HepG2 (cell line): ENCODE data around the gene ZNF747. TPM values are rescaled to one million over a fixed set of nuclear protein-coding genes. Genes with fewer than 3 reads are reported as not detected.

Experiments used
- AKAP8 ChIP-seq: sonication (generic); formaldehyde crosslinking; IDR thresholded peaks from 2 replicates; pipeline ENCODE4 v1.5.1; 2020; ENCODE audit warnings: mild to moderate bottlenecking, missing genetic modification reagents
- ELF4 ChIP-seq: sonication (generic); formaldehyde crosslinking; IDR thresholded peaks from 2 replicates; pipeline ENCODE4 v1.5.0; 2020; ENCODE audit warnings: missing genetic modification reagents, mild to moderate bottlenecking, moderate library complexity, borderline replicate concordance
- FOXA3 ChIP-seq: IDR thresholded peaks from 2 replicates; pipeline ENCODE4 v1.6.1; 2016; ENCODE audit warnings: missing genetic modification reagents, missing compliant biosample characterization
- HIC2 ChIP-seq: sonication (generic); formaldehyde crosslinking; IDR thresholded peaks from 2 replicates; pipeline ENCODE4 v1.9.0; 2022; ENCODE audit warnings: low read depth, missing genetic modification reagents
- MTERF4 ChIP-seq: sonication (generic); formaldehyde crosslinking; IDR thresholded peaks from 2 replicates; pipeline ENCODE4 v1.8.0; 2023; ENCODE audit warnings: mild to moderate bottlenecking, missing genetic modification reagents
- NFIC ChIP-seq: IDR thresholded peaks from 2 replicates; pipeline ENCODE4 v1.6.1; 2012; ENCODE audit warnings: mild to moderate bottlenecking, low read length, inconsistent platforms
- RARG ChIP-seq: sonication (generic); formaldehyde crosslinking; IDR thresholded peaks from 2 replicates; pipeline ENCODE4 v1.4.0; 2020; ENCODE audit warnings: low read depth, mild to moderate bottlenecking, missing genetic modification reagents
- REST ChIP-seq, 2 experiments: IDR thresholded peaks; 2 replicates each; pipeline ENCODE4 v1.6.1; 2011 to 2012; ENCODE audit warnings: low read length in 2 of 2, borderline replicate concordance in 1 of 2, low read depth in 1 of 2, mild to moderate bottlenecking in 1 of 2, moderate library complexity in 1 of 2
- RFXANK ChIP-seq: IDR thresholded peaks from 2 replicates; pipeline ENCODE4 v1.6.1; 2016
- SAP130 ChIP-seq: IDR thresholded peaks from 2 replicates; pipeline ENCODE4 v1.6.1; 2016; ENCODE audit warnings: low read depth
- SP1 ChIP-seq, 2 experiments: fragments of 450-650 bp in 1 of 2; sonication (generic) in 1 of 2; formaldehyde crosslinking in 1 of 2; IDR thresholded peaks; 2 replicates each; pipeline versions ENCODE4 v1.4.0 to v1.6.1; 2016 to 2020; ENCODE audit warnings: missing genetic modification reagents in 1 of 2
- TCF12 ChIP-seq, 2 experiments: fragments of 450-650 bp in 1 of 2; sonication (generic) in 1 of 2; formaldehyde crosslinking in 1 of 2; IDR thresholded peaks; 2 replicates each; pipeline versions ENCODE4 v1.6.1 to v1.8.0; 2017 to 2022; ENCODE audit warnings: antibody characterized with exemption in 1 of 2, mild to moderate bottlenecking in 1 of 2, missing genetic modification reagents in 1 of 2, moderate library complexity in 1 of 2
- ZBTB10 ChIP-seq: sonication (generic); formaldehyde crosslinking; IDR thresholded peaks from 2 replicates; pipeline ENCODE4 v1.4.0; 2020; ENCODE audit warnings: missing genetic modification reagents, borderline replicate concordance
- ZFP91 ChIP-seq: sonication (generic); formaldehyde crosslinking; IDR thresholded peaks from 2 replicates; pipeline ENCODE4 v1.9.0; 2022; ENCODE audit warnings: missing genetic modification reagents, mild to moderate bottlenecking, borderline replicate concordance
- ZNF547 ChIP-seq: sonication (generic); formaldehyde crosslinking; IDR thresholded peaks from 2 replicates; pipeline ENCODE4 v1.5.1; 2020; ENCODE audit warnings: mild to moderate bottlenecking, missing genetic modification reagents
- ZNF607 ChIP-seq: sonication (generic); formaldehyde crosslinking; IDR thresholded peaks from 2 replicates; pipeline ENCODE4 v1.5.1; 2020; ENCODE audit warnings: missing genetic modification reagents, mild to moderate bottlenecking, borderline replicate concordance
- polyA plus RNA-seq, 8 experiments: library from polyadenylated mRNA; depleted of rRNA in 3 of 8; stranded (reverse) in 7 of 8; unstranded in 1 of 8; fragments of >200 nt; fragmentation: Illumina TruSeq in 4 of 8; extraction: Trizol in 4 of 8; gene quantifications; 2 replicates each; pipeline versions ENCODE4 v1.2.1 to v1.2.3, GENCODE V29; 2011 to 2016; ENCODE audit warnings: low read depth in 4 of 8, missing spikeins in 1 of 8, mixed read lengths in 1 of 8; ENCODE audit not compliant: insufficient read depth in 1 of 8
- total RNA-seq, 5 experiments: library from RNA; depleted of rRNA; stranded (reverse); fragments of >200 nt; fragmentation: Illumina TruSeq; extraction: Trizol; gene quantifications; 2 replicates each; pipeline ENCODE4 v1.2.3, GENCODE V29; 2016; ENCODE audit warnings: low read depth in 1 of 5

ZNF747 gene
- total and polyA plus RNA-seq, 2 of the 13 experiments (the other 11 are each of a cell fraction or from before 2014, with no cell fraction given), result 7.2 to 10.2 TPM

- TF ChIP-seq SP1 (IDR thresholded peaks at IDR 0.05), result no peak
- peak; percentile 50; the same call in 1 of the 2 replicates for TF ChIP-seq SP1 (CRISPR knock-in tag; IDR thresholded peaks at IDR 0.05)
- peak; percentile 75 for TF ChIP-seq ZNF607 (CRISPR knock-in tag)
- TF ChIP-seq HIC2 (CRISPR knock-in tag), result peak; percentile 86; the same call in 1 of the 2 replicates
- TF ChIP-seq ELF4, result no peak
- TF ChIP-seq MTERF4, result no peak
- TF ChIP-seq FOXA3 (CRISPR knock-in tag), result peak; percentile 75
- peak; percentile 27; the same call in 1 of the 2 replicates for TF ChIP-seq ZBTB10 (CRISPR knock-in tag)
- TF ChIP-seq REST (IDR thresholded peaks at IDR 0.05; ENCODE audit: borderline replicate concordance in 1 of 2, low read depth in 1 of 2, low read length in 2 of 2), result no peak
- TF ChIP-seq RARG (CRISPR knock-in tag), result no peak
- TF ChIP-seq ZFP91 (CRISPR knock-in tag), result peak; percentile 81; the same call in 1 of the 2 replicates
- no peak; the same call in none of the 2 replicates for TF ChIP-seq RFXANK (CRISPR knock-in tag)
- no peak; the same call in none of the 2 replicates for TF ChIP-seq ZNF547
- no peak for TF ChIP-seq TCF12 (IDR thresholded peaks at IDR 0.05)
- TF ChIP-seq TCF12 (CRISPR knock-in tag; IDR thresholded peaks at IDR 0.05), result peak; percentile 92
- TF ChIP-seq SAP130 (CRISPR knock-in tag), result peak; percentile 94
- no peak; the same call in 1 of the 2 replicates for TF ChIP-seq NFIC
- no peak for TF ChIP-seq AKAP8 (CRISPR knock-in tag)
These were observed 23.5 kb upstream of the ZNF747 start, which contains the start of gene ZNF764 (continued) for GRCh38 chr16:30557957-30558788.
